Astrocyte (in vitro differentiated cells and primary cell): ENCODE data around the gene FIZ1.

Experiments
- CTCF ChIP-seq: IDR thresholded peaks from 2 replicates; pipeline ENCODE4 v1.5.1; 2011; ENCODE audit warnings: low read depth, mild to moderate bottlenecking, inconsistent platforms, low read length, moderate library complexity; ENCODE audit not compliant: insufficient read depth
- EZH2 ChIP-seq: IDR thresholded peaks from 2 replicates; pipeline ENCODE4 v1.6.1; 2012; ENCODE audit warnings: mild to moderate bottlenecking, low read length, inconsistent platforms; ENCODE audit not compliant: insufficient read depth

- TF ChIP-seq CTCF = no peak
- no peak for TF ChIP-seq EZH2
These were observed 6.1 kb downstream of the FIZ1 start for GRCh38 chr19:55593096-55593772.
